ENCODE data around the gene PRKAB2. TPM values are rescaled to one million over a fixed set of nuclear protein-coding genes. Genes with fewer than 3 reads are reported as not detected.
"Not testable (repeated sequence)": the region's sequence is repeated elsewhere in the genome, so short reads cannot be mapped to it uniquely, and the experiment has no call there.

Gene PRKAB2
- total RNA-seq, 1 experiment from 2014 or later: 14.4 TPM

DNA sequence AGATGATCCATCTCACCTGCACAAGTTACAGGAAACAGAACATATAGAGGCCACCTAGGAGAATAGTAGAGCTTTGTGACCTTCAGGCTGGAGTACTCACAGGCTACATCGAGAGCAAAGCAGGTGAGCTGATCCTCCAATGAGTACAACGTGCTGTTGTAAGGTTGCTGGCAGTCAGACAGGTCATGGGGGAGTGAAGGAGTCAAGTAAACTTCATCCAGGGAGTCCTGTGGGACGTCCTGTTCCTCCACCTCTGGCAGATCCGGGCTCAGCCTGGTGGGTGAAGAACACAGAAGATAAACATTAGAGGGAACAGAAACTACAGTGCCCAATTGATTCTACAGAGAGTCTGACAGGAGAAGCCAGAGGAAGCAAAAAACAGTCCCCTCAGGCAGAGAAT lies 62.5 kb downstream of the PRKAB2 start:
- ChIA-PET CTCF (no interaction called here), POLR2A (ENCODE audit: low non-redundant PET) (no interaction called here)
- Histone ChIP-seq H3K27me3 (replicated peaks; ENCODE audit: insufficient read depth, low read depth, low read length, poor library complexity) (peaks cover 5% of the 10 kb centered on the region), H3K27ac (ENCODE audit: low read depth, low read length, poor library complexity, severe bottlenecking) (no peak overlapping the region), H3K9me3 (ENCODE audit: low read depth, low read length, poor library complexity, severe bottlenecking) (no peaks in the 10 kb centered on the region), H3K36me3 (ENCODE audit: insufficient read depth, low read length, poor library complexity, severe bottlenecking) (no peaks in the 10 kb centered on the region), H3K4me3 (ENCODE audit: low read depth, low read length, poor library complexity, severe bottlenecking) (no peak overlapping the region), H3K4me1 (ENCODE audit: insufficient read depth, low read length, poor library complexity, severe bottlenecking) (no peaks in the 10 kb centered on the region)
- TF ChIP-seq, protein P1, sequence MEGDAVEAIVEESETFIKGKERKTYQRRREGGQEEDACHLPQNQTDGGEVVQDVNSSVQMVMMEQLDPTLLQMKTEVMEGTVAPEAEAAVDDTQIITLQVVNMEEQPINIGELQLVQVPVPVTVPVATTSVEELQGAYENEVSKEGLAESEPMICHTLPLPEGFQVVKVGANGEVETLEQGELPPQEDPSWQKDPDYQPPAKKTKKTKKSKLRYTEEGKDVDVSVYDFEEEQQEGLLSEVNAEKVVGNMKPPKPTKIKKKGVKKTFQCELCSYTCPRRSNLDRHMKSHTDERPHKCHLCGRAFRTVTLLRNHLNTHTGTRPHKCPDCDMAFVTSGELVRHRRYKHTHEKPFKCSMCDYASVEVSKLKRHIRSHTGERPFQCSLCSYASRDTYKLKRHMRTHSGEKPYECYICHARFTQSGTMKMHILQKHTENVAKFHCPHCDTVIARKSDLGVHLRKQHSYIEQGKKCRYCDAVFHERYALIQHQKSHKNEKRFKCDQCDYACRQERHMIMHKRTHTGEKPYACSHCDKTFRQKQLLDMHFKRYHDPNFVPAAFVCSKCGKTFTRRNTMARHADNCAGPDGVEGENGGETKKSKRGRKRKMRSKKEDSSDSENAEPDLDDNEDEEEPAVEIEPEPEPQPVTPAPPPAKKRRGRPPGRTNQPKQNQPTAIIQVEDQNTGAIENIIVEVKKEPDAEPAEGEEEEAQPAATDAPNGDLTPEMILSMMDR (conservative IDR thresholded peaks at IDR 0.05; ENCODE audit: low read depth, low read length): no peak
- no peak for TF ChIP-seq EZH2 (IDR thresholded peaks at IDR 0.05; ENCODE audit: borderline replicate concordance, low read depth, low read length, poor library complexity, severe bottlenecking)
- BruUV-seq (replicated peaks): no TSS peak
- intact Hi-C loops (cut with micrococcal nuclease; ENCODE audit: unreplicated experiment): no loop called here
- no peak for DNase-seq (ENCODE audit: low spot score)

DNA sequence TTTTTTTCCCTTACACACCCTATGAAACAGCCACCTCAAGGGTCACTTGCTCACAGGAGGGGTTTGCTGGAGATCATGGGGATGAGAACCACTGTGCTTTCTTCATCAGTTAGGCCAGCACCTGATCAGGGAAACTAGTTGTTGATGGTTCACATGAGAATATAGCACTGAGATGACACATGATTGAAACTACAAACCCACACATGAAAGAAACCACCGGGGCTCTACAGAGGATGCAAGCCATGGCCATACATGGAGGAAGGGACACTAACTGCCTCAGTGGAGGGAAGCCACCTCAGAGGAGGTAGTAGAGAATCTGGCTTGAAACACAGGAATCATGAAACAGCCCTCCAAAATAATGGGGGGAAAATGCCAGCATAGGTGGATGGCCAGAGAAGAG lies 63.2 kb downstream of the PRKAB2 start:
- Histone ChIP-seq H3K27ac (ENCODE audit: low read depth, low read length, poor library complexity, severe bottlenecking) (no peak overlapping the region), H3K27me3 (replicated peaks; ENCODE audit: insufficient read depth, low read depth, low read length, poor library complexity) (peaks cover 5% of the 10 kb centered on the region), H3K36me3 (ENCODE audit: insufficient read depth, low read length, poor library complexity, severe bottlenecking) (no peaks in the 10 kb centered on the region), H3K4me3 (ENCODE audit: low read depth, low read length, poor library complexity, severe bottlenecking) (no peak overlapping the region), H3K9me3 (ENCODE audit: low read depth, low read length, poor library complexity, severe bottlenecking) (no peaks in the 10 kb centered on the region), H3K4me1 (ENCODE audit: insufficient read depth, low read length, poor library complexity, severe bottlenecking) (no peaks in the 10 kb centered on the region)
- intact Hi-C loops (cut with micrococcal nuclease; ENCODE audit: unreplicated experiment): no loop called here
- no TSS peak for BruUV-seq (replicated peaks)
- POLR2A ChIA-PET (ENCODE audit: low non-redundant PET): no interaction called here
- no peak for DNase-seq (ENCODE audit: low spot score)
- TF ChIP-seq, protein P1 (conservative IDR thresholded peaks at IDR 0.05; ENCODE audit: low read depth, low read length): no peak
- TF ChIP-seq EZH2 (IDR thresholded peaks at IDR 0.05; ENCODE audit: borderline replicate concordance, low read depth, low read length, poor library complexity, severe bottlenecking): no peak
- CTCF ChIA-PET: no interaction called here

DNA sequence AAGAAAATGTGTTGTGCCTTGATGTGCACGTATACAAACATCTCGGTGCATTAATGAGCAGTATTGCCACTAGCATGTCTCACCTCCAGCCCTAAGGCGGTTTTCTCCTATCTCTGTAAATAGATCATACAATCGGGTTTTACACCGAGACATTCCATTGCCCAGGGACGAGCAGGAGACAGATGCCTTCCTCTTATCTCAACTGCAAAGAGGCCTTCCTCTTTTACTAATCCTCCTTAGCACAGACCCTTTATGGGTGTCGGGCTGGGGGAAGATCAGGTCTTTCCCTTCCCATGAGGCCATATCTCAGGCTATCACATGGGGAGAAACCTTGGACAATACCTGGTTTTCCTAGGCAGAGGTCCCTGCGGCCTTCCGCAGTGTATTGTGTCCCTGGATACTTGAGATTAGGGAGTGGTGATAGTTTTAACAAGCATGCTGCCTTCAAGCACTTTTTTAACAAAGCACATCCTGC lies 65.8 kb downstream of the PRKAB2 start:
- BruUV-seq (replicated peaks); H3K27ac ChIP-seq (ENCODE audit: low read depth, low read length, poor library complexity, severe bottlenecking); POLR2A ChIA-PET (ENCODE audit: low non-redundant PET); DNase-seq (ENCODE audit: low spot score); H3K27me3 ChIP-seq (replicated peaks; ENCODE audit: insufficient read depth, low read depth, low read length, poor library complexity); H3K4me3 ChIP-seq (ENCODE audit: low read depth, low read length, poor library complexity, severe bottlenecking); H3K9me3 ChIP-seq (ENCODE audit: low read depth, low read length, poor library complexity, severe bottlenecking); intact Hi-C loops (cut with micrococcal nuclease; ENCODE audit: unreplicated experiment); H3K4me1 ChIP-seq (ENCODE audit: insufficient read depth, low read length, poor library complexity, severe bottlenecking); H3K36me3 ChIP-seq (ENCODE audit: insufficient read depth, low read length, poor library complexity, severe bottlenecking); CTCF ChIA-PET: not testable (repeated sequence)

DNA sequence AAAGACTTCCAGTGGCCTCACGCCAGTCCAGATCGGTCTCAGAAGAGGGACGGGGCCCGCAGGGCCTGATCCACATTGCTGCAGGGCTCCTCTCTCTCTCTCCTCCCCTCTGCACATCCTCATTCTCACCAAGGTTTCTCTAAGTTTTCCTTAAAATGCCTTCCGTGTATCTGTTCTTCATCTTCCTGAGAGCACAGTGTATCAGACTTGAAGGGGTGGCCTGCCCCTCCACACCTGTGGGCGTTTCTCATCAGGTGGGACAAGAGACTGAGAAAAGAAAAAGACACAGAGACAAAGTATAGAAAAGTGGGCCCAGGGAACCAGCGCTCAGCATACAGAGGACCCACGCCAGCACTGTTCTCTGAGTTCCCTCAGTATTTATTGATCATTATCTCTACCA lies 66.4 kb downstream of the PRKAB2 start:
- no TSS peak for BruUV-seq (replicated peaks)
- no peaks in the 10 kb centered on the region for H3K4me1 ChIP-seq (ENCODE audit: insufficient read depth, low read length, poor library complexity, severe bottlenecking)

More for the DNA sequence above, 66.4 kb downstream of the PRKAB2 start:
- TF ChIP-seq, protein P1 (conservative IDR thresholded peaks at IDR 0.05; ENCODE audit: low read depth, low read length): no peak
- no peak for TF ChIP-seq EZH2 (IDR thresholded peaks at IDR 0.05; ENCODE audit: borderline replicate concordance, low read depth, low read length, poor library complexity, severe bottlenecking)
- intact Hi-C loops (cut with micrococcal nuclease; ENCODE audit: unreplicated experiment): no loop called here
- ChIA-PET CTCF (no interaction called here), POLR2A (ENCODE audit: low non-redundant PET) (no interaction called here)
- no peak overlapping the region for H3K4me3 ChIP-seq (ENCODE audit: low read depth, low read length, poor library complexity, severe bottlenecking)
- peaks cover 5% of the 10 kb centered on the region for H3K27me3 ChIP-seq (replicated peaks; ENCODE audit: insufficient read depth, low read depth, low read length, poor library complexity)
- H3K27ac ChIP-seq (ENCODE audit: low read depth, low read length, poor library complexity, severe bottlenecking): no peak overlapping the region
- no peak for DNase-seq (ENCODE audit: low spot score)
- H3K36me3 ChIP-seq (ENCODE audit: insufficient read depth, low read length, poor library complexity, severe bottlenecking): no peaks in the 10 kb centered on the region
- no peaks in the 10 kb centered on the region for H3K9me3 ChIP-seq (ENCODE audit: low read depth, low read length, poor library complexity, severe bottlenecking)

Measured in A673 (cell line).